Endothelial cell of hepatic sinusoid (primary cell): Measurements from ENCODE around the gene ADCY2.

Experiments
- in situ Hi-C: cut with HindIII; loops from 2 replicates; pipeline ENCODE4 v1.10.0; 2017; ENCODE audit warnings: low sequenced_read_pairs

The ADCY2 gene

GRCh38 chr5:7586480-7586879 lies 190.5 kb downstream of the ADCY2 start:
- in situ Hi-C loops: no loop called here

- in situ Hi-C loops: no loop called here
Measured at GRCh38 chr5:7589800-7590199, 193.9 kb downstream of the ADCY2 start.

GRCh38 chr5:7592910-7593309 lies 197.0 kb downstream of the ADCY2 start:
- in situ Hi-C loops: no loop called here

GRCh38 chr5:7597059-7597642 lies 201.2 kb downstream of the ADCY2 start:
- in situ Hi-C loops: no loop called here

GRCh38 chr5:7606840-7607465 lies 211.0 kb downstream of the ADCY2 start:
- in situ Hi-C loops: no loop called here

GRCh38 chr5:7608772-7609171 lies 212.8 kb downstream of the ADCY2 start:
- in situ Hi-C loops: no loop called here

- in situ Hi-C loops: no loop called here
Measured at GRCh38 chr5:7609726-7610125, 213.8 kb downstream of the ADCY2 start.

- in situ Hi-C loops: no loop called here
Measured at GRCh38 chr5:7610531-7611177, 214.7 kb downstream of the ADCY2 start.

GRCh38 chr5:7611518-7611917 lies 215.6 kb downstream of the ADCY2 start:
- in situ Hi-C loops: no loop called here

- in situ Hi-C loops: no loop called here
Measured at GRCh38 chr5:7615566-7616061, 219.7 kb downstream of the ADCY2 start.

GRCh38 chr5:7616897-7617296 lies 221.0 kb downstream of the ADCY2 start:
- in situ Hi-C loops: no loop called here

GRCh38 chr5:7622498-7622897 lies 226.6 kb downstream of the ADCY2 start:
- in situ Hi-C loops: no loop called here

GRCh38 chr5:7625740-7626139 lies 229.8 kb downstream of the ADCY2 start:
- in situ Hi-C loops: no loop called here

- in situ Hi-C loops: no loop called here
Measured at GRCh38 chr5:7628248-7628647, 232.3 kb downstream of the ADCY2 start.

- in situ Hi-C loops: no loop called here
Measured at GRCh38 chr5:7628820-7629219, 232.9 kb downstream of the ADCY2 start.

- in situ Hi-C loops: no loop called here
Measured at GRCh38 chr5:7629561-7629960, 233.6 kb downstream of the ADCY2 start.

- in situ Hi-C loops: no loop called here
Measured at GRCh38 chr5:7634837-7635236, 238.9 kb downstream of the ADCY2 start.

- in situ Hi-C loops: no loop called here
Measured at GRCh38 chr5:7638456-7638855, 242.5 kb downstream of the ADCY2 start.

- in situ Hi-C loops: no loop called here
Measured at GRCh38 chr5:7642029-7642428, 246.1 kb downstream of the ADCY2 start.

- in situ Hi-C loops: no loop called here
Measured at GRCh38 chr5:7644723-7645122, 248.8 kb downstream of the ADCY2 start.

GRCh38 chr5:7650755-7651154 lies 254.8 kb downstream of the ADCY2 start:
- in situ Hi-C loops: no loop called here

- in situ Hi-C loops: no loop called here
Measured at GRCh38 chr5:7653046-7653445, 257.1 kb downstream of the ADCY2 start.
